HepG2 (cell line): ENCODE data around the gene RGS19. TPM values are rescaled to one million over a fixed set of nuclear protein-coding genes. Genes with fewer than 3 reads are reported as not detected.
A peak's percentile ranks its signal among the peaks of the same experiment; 100 is the strongest.

Source experiments
- GPN1 ChIP-seq: sonication (generic); formaldehyde crosslinking; IDR thresholded peaks from 2 replicates; pipeline ENCODE4 v1.5.1; 2020; ENCODE audit warnings: missing genetic modification reagents, borderline replicate concordance
- HES4 ChIP-seq: sonication (generic); formaldehyde crosslinking; IDR thresholded peaks from 2 replicates; pipeline ENCODE4 v1.9.0; 2021; ENCODE audit warnings: mild to moderate bottlenecking, missing genetic modification reagents, borderline replicate concordance
- MLLT10 ChIP-seq: sonication (generic); formaldehyde crosslinking; IDR thresholded peaks from 2 replicates; pipeline ENCODE4 v1.4.0; 2020; ENCODE audit warnings: missing genetic modification reagents
- NR2F1 ChIP-seq, 2 experiments: fragments of 450-650 bp in 1 of 2; formaldehyde crosslinking in 1 of 2; IDR thresholded peaks; 2 replicates each; pipeline versions ENCODE4 v1.5.0 to v1.6.1; 2016 to 2020; ENCODE audit warnings: mild to moderate bottlenecking in 1 of 2, missing compliant biosample characterization in 1 of 2, missing genetic modification reagents in 1 of 2, moderate library complexity in 1 of 2
- PITX1 ChIP-seq: sonication (generic); formaldehyde crosslinking; IDR thresholded peaks from 2 replicates; pipeline ENCODE4 v1.5.1; 2020; ENCODE audit warnings: mild to moderate bottlenecking, missing genetic modification reagents
- RAD51 ChIP-seq: fragments of 450-650 bp; IDR thresholded peaks from 2 replicates; pipeline ENCODE4 v1.6.1; 2016; ENCODE audit warnings: borderline replicate concordance
- RFX5 ChIP-seq: IDR thresholded peaks from 2 replicates; pipeline ENCODE4 v1.6.1; 2011; ENCODE audit warnings: low read depth, low read length, improper control_type of control experiment
- SNAPC2 ChIP-seq: sonication (generic); formaldehyde crosslinking; IDR thresholded peaks from 2 replicates; pipeline ENCODE4 v1.8.1; 2022; ENCODE audit warnings: mild to moderate bottlenecking, missing genetic modification reagents
- SRSF1 ChIP-seq: fragments of 200-400 bp; formaldehyde crosslinking; optimal IDR thresholded peaks from 2 replicates; pipeline ENCODE3; 2017; ENCODE audit warnings: mild to moderate bottlenecking, low read depth, low read length, moderate library complexity
- TARDBP ChIP-seq: sonication (generic); formaldehyde crosslinking; IDR thresholded peaks from 2 replicates; pipeline ENCODE4 v1.8.0; 2022; ENCODE audit warnings: mild to moderate bottlenecking, missing genetic modification reagents
- ZBTB38 ChIP-seq: sonication (generic); formaldehyde crosslinking; IDR thresholded peaks from 2 replicates; pipeline ENCODE4 v1.5.1; 2020; ENCODE audit warnings: mild to moderate bottlenecking, missing genetic modification reagents
- ZFY ChIP-seq: sonication (generic); formaldehyde crosslinking; IDR thresholded peaks from 2 replicates; pipeline ENCODE4 v1.4.0; 2020; ENCODE audit warnings: missing genetic modification reagents
- ZNF251 ChIP-seq: sonication (generic); formaldehyde crosslinking; IDR thresholded peaks from 2 replicates; pipeline ENCODE4 v1.9.0; 2021; ENCODE audit warnings: mild to moderate bottlenecking, missing genetic modification reagents
- ZNF577 ChIP-seq: sonication (generic); formaldehyde crosslinking; IDR thresholded peaks from 2 replicates; pipeline ENCODE4 v1.4.0; 2020; ENCODE audit warnings: mild to moderate bottlenecking, low read depth, missing genetic modification reagents, borderline replicate concordance
- ZNF615 ChIP-seq: sonication (generic); formaldehyde crosslinking; IDR thresholded peaks from 2 replicates; pipeline ENCODE4 v1.5.0; 2020; ENCODE audit warnings: mild to moderate bottlenecking, missing genetic modification reagents, borderline replicate concordance
- ZNF777 ChIP-seq: sonication (generic); formaldehyde crosslinking; IDR thresholded peaks from 2 replicates; pipeline ENCODE4 v1.4.0; 2020; ENCODE audit warnings: missing genetic modification reagents
- ZNF883 ChIP-seq: sonication (generic); formaldehyde crosslinking; IDR thresholded peaks from 2 replicates; pipeline ENCODE4 v1.5.1; 2020; ENCODE audit warnings: mild to moderate bottlenecking, missing genetic modification reagents; ENCODE audit errors: not compliant biosample characterization
- polyA plus RNA-seq, 8 experiments: library from polyadenylated mRNA; depleted of rRNA in 3 of 8; stranded (reverse) in 7 of 8; unstranded in 1 of 8; fragments of >200 nt; fragmentation: Illumina TruSeq in 4 of 8; extraction: Trizol in 4 of 8; gene quantifications; 2 replicates each; pipeline versions ENCODE4 v1.2.1 to v1.2.3, GENCODE V29; 2011 to 2016; ENCODE audit warnings: low read depth in 4 of 8, missing spikeins in 1 of 8, mixed read lengths in 1 of 8; ENCODE audit not compliant: insufficient read depth in 1 of 8
- total RNA-seq, 5 experiments: library from RNA; depleted of rRNA; stranded (reverse); fragments of >200 nt; fragmentation: Illumina TruSeq; extraction: Trizol; gene quantifications; 2 replicates each; pipeline ENCODE4 v1.2.3, GENCODE V29; 2016; ENCODE audit warnings: low read depth in 1 of 5
- TF ChIP-seq, protein P1 (sequence below): sonication (generic); formaldehyde crosslinking; conservative IDR thresholded peaks from 2 replicates; pipeline ENCODE4 v1.8.0; 2022; ENCODE audit warnings: low read depth, missing genetic modification reagents
- TF ChIP-seq, protein P2 (sequence below): sonication (generic); formaldehyde crosslinking; IDR thresholded peaks from 2 replicates; pipeline ENCODE4 v1.8.0; 2023; ENCODE audit warnings: mild to moderate bottlenecking, missing genetic modification reagents
- TF ChIP-seq, protein P3 (sequence below): sonication (generic); formaldehyde crosslinking; IDR thresholded peaks from 2 replicates; pipeline ENCODE4 v1.4.0; 2020; ENCODE audit warnings: missing genetic modification reagents, borderline replicate concordance
- TF ChIP-seq, protein P4 (sequence below): IDR thresholded peaks from 2 replicates; pipeline ENCODE4 v1.6.1; 2018; ENCODE audit warnings: missing genetic modification reagents, mild to moderate bottlenecking, missing compliant biosample characterization

RGS19 gene
- total and polyA plus RNA-seq, 2 of the 13 experiments (the other 11 are each of a cell fraction or from before 2014, with no cell fraction given), result 10.7 to 11.9 TPM

GRCh38 chr20:64080813-64081623 is 1.7 kb upstream of the RGS19 start (continued):
- TF ChIP-seq NR2F1 (CRISPR knock-in tag; IDR thresholded peaks at IDR 0.05) (peak in 1 of 2 experiments; percentile 47; a peak in 1 of 4 replicates), TARDBP (CRISPR knock-in tag) (0 out of 2 replicates have a peak, but pooled peaks have one; percentile 2), ZFY (CRISPR knock-in tag) (0 out of 2 replicates have a peak, but pooled peaks have one; percentile 18), RFX5 (no peak), ZNF251 (CRISPR knock-in tag) (no peak), HES4 (CRISPR knock-in tag) (peak; percentile 13; the same call in 1 of the 2 replicates), ZNF777 (CRISPR knock-in tag) (0 out of 2 replicates have a peak, but pooled peaks have one; percentile 30), ZNF615 (no peak), SNAPC2 (CRISPR knock-in tag) (no peak), ZNF577 (CRISPR knock-in tag) (no peak), PITX1 (0 out of 2 replicates have a peak, but pooled peaks have one; percentile 8), ZBTB38 (CRISPR knock-in tag) (peak; percentile 25; the same call in 1 of the 2 replicates), SRSF1 (peak; percentile 75), RAD51 (no peak), ZNF883 (CRISPR knock-in tag) (no peak), GPN1 (no peak; the same call in 1 of the 2 replicates), MLLT10 (CRISPR knock-in tag) (no peak)
- TF ChIP-seq, protein P1, sequence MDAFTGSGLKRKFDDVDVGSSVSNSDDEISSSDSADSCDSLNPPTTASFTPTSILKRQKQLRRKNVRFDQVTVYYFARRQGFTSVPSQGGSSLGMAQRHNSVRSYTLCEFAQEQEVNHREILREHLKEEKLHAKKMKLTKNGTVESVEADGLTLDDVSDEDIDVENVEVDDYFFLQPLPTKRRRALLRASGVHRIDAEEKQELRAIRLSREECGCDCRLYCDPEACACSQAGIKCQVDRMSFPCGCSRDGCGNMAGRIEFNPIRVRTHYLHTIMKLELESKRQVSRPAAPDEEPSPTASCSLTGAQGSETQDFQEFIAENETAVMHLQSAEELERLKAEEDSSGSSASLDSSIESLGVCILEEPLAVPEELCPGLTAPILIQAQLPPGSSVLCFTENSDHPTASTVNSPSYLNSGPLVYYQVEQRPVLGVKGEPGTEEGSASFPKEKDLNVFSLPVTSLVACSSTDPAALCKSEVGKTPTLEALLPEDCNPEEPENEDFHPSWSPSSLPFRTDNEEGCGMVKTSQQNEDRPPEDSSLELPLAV, result no peak
- TF ChIP-seq, protein P2, sequence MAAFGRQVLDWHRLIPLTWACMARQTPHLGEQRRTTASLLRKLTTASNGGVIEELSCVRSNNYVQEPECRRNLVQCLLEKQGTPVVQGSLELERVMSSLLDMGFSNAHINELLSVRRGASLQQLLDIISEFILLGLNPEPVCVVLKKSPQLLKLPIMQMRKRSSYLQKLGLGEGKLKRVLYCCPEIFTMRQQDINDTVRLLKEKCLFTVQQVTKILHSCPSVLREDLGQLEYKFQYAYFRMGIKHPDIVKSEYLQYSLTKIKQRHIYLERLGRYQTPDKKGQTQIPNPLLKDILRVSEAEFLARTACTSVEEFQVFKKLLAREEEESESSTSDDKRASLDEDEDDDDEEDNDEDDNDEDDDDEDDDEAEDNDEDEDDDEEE (CRISPR knock-in tag), result 0 out of 2 replicates have a peak, but pooled peaks have one; percentile 27
- TF ChIP-seq, protein P3, sequence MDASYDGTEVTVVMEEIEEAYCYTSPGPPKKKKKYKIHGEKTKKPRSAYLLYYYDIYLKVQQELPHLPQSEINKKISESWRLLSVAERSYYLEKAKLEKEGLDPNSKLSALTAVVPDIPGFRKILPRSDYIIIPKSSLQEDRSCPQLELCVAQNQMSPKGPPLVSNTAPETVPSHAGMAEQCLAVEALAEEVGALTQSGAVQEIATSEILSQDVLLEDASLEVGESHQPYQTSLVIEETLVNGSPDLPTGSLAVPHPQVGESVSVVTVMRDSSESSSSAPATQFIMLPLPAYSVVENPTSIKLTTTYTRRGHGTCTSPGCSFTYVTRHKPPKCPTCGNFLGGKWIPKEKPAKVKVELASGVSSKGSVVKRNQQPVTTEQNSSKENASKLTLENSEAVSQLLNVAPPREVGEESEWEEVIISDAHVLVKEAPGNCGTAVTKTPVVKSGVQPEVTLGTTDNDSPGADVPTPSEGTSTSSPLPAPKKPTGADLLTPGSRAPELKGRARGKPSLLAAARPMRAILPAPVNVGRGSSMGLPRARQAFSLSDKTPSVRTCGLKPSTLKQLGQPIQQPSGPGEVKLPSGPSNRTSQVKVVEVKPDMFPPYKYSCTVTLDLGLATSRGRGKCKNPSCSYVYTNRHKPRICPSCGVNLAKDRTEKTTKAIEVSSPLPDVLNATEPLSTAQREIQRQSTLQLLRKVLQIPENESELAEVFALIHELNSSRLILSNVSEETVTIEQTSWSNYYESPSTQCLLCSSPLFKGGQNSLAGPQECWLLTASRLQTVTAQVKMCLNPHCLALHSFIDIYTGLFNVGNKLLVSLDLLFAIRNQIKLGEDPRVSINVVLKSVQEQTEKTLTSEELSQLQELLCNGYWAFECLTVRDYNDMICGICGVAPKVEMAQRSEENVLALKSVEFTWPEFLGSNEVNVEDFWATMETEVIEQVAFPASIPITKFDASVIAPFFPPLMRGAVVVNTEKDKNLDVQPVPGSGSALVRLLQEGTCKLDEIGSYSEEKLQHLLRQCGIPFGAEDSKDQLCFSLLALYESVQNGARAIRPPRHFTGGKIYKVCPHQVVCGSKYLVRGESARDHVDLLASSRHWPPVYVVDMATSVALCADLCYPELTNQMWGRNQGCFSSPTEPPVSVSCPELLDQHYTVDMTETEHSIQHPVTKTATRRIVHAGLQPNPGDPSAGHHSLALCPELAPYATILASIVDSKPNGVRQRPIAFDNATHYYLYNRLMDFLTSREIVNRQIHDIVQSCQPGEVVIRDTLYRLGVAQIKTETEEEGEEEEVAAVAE (CRISPR knock-in tag), result no peak
- TF ChIP-seq, protein P4, sequence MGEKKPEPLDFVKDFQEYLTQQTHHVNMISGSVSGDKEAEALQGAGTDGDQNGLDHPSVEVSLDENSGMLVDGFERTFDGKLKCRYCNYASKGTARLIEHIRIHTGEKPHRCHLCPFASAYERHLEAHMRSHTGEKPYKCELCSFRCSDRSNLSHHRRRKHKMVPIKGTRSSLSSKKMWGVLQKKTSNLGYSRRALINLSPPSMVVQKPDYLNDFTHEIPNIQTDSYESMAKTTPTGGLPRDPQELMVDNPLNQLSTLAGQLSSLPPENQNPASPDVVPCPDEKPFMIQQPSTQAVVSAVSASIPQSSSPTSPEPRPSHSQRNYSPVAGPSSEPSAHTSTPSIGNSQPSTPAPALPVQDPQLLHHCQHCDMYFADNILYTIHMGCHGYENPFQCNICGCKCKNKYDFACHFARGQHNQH (CRISPR knock-in tag), result no peak
